Measurements from ENCODE around the gene CFAP65. TPM values are rescaled to one million over a fixed set of nuclear protein-coding genes. Genes with fewer than 3 reads are reported as not detected.

Gene CFAP65
- total RNA-seq, 4 donors from 2014 or later = not detected

GRCh38 chr2:219062081-219062480, 20.8 kb upstream of the CFAP65 start:
- ATAC-seq = no peak
- Histone ChIP-seq H3K27me3 (peaks cover 69% of the 10 kb centered on the region), H3K4me3 (no peak overlapping the region), H3K9me3 (no peaks in the 10 kb centered on the region), H3K27ac (no peak overlapping the region), H3K36me3 (no peaks in the 10 kb centered on the region), H3K4me1 (peaks cover 0 to 44% (median 38%) of the 10 kb centered on the region in 3 donors)
- WGBS, 2 donors (ENCODE audit: low coverage in 1 of 2) = 66 to 72% methylated on average over 5 to 6 of the region's 6 CpGs
- no peak for TF ChIP-seq EP300 (IDR thresholded peaks at IDR 0.05)
- TF ChIP-seq, protein P1, sequence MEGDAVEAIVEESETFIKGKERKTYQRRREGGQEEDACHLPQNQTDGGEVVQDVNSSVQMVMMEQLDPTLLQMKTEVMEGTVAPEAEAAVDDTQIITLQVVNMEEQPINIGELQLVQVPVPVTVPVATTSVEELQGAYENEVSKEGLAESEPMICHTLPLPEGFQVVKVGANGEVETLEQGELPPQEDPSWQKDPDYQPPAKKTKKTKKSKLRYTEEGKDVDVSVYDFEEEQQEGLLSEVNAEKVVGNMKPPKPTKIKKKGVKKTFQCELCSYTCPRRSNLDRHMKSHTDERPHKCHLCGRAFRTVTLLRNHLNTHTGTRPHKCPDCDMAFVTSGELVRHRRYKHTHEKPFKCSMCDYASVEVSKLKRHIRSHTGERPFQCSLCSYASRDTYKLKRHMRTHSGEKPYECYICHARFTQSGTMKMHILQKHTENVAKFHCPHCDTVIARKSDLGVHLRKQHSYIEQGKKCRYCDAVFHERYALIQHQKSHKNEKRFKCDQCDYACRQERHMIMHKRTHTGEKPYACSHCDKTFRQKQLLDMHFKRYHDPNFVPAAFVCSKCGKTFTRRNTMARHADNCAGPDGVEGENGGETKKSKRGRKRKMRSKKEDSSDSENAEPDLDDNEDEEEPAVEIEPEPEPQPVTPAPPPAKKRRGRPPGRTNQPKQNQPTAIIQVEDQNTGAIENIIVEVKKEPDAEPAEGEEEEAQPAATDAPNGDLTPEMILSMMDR (IDR thresholded peaks at IDR 0.05) = no peak
- TF ChIP-seq POLR2A (IDR thresholded peaks at IDR 0.05) = no peak

GRCh38 chr2:219060821-219061791, 19.8 kb upstream of the CFAP65 start, which contains the start of gene IHH:
TSS of gene IHH (minus strand) at chr2:219060921. CDS start at chr2:219060467, 454 bp downstream.
- Histone ChIP-seq H3K4me3 (peak within 1 kb of the TSS in 1 of 2 donors; percentile 39), H3K27me3 (peaks cover 78% of the 10 kb centered on the region), H3K4me1 (peaks cover 0 to 44% (median 38%) of the 10 kb centered on the region in 3 donors), H3K9me3 (no peaks in the 10 kb centered on the region), H3K36me3 (no peaks in the 10 kb centered on the region), H3K27ac (no peak within 1 kb of the TSS)
- no peak for ATAC-seq
- 6 to 14% methylated on average over 5 of the region's 76 CpGs for WGBS, 2 donors (ENCODE audit: low coverage in 1 of 2)
- TF ChIP-seq EP300 (IDR thresholded peaks at IDR 0.05) (no peak), POLR2A (IDR thresholded peaks at IDR 0.05) (no peak), POLR2AphosphoS5 (IDR thresholded peaks at IDR 0.05) (no peak)
- TF ChIP-seq, protein P1 (IDR thresholded peaks at IDR 0.05) = no peak

DNA sequence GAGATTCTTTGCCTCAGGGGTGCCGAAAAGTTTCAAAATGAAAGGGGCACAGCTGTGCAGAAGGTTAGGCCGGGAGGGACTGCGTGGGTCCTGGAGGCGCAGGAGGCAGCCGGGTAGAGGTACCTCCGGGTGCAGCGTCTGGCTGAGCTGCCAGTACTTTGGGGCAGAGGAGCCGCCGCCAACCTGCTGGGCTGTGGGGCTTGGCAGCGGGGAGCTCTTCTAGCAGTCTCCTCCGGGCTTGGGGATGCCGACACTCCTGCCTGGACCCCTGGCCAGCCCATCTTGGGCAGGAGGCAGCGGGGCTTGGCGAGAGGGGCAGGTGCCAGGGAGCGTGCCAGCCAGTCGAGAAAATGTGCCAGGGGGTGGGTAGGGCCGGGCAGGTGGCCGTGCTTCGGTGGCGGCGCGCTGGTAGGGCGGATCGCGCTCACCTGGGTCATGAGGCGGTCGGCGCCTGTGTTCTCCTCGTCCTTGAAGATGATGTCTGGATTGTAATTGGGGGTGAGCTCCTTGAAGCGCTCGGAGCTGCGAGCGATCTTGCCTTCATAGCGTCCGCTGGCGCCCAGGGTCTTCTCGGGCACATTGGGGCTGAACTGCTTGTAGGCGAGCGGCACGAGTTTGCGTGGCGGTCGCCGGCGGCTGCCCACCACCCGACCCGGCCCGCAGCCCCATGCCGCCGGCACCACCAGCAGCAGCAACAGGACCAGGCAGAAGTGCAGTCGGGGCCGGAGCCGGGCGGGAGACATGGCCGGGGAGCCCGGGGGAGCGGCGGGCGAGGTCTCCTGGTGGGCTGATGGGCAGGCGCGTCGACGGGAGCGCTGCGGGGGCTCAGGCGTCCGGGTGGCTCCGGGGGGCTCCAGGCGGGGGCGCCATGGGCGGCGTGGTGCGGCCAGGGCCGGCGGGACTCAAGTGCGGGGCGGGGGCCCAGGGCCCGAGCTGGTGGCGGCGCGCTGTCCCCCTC, 18.7 kb upstream of the CFAP65 start:
- Histone ChIP-seq H3K27ac (no peak overlapping the region), H3K9me3 (no peaks in the 10 kb centered on the region), H3K4me1 (peaks cover 0 to 44% (median 38%) of the 10 kb centered on the region in 3 donors), H3K4me3 (peak overlapping the region in 1 of 2 donors; percentile 39), H3K36me3 (no peaks in the 10 kb centered on the region), H3K27me3 (peaks cover 89% of the 10 kb centered on the region)
- no peak for ATAC-seq
- TF ChIP-seq, protein P1 (IDR thresholded peaks at IDR 0.05) = no peak
- no peak for TF ChIP-seq EP300 (IDR thresholded peaks at IDR 0.05)
- WGBS, 2 donors (ENCODE audit: low coverage in 1 of 2) = no CpG with 5 or more reads among the region's 81 CpGs

- TF ChIP-seq POLR2AphosphoS5 (IDR thresholded peaks at IDR 0.05) (no peak), POLR2A (IDR thresholded peaks at IDR 0.05) (no peak), EP300 (IDR thresholded peaks at IDR 0.05) (no peak)
- TF ChIP-seq, protein P1 (IDR thresholded peaks at IDR 0.05) = no peak
- Histone ChIP-seq H3K27me3 (peaks cover 96% of the 10 kb centered on the region), H3K9me3 (no peaks in the 10 kb centered on the region), H3K27ac (no peak overlapping the region), H3K36me3 (no peaks in the 10 kb centered on the region), H3K4me3 (peak overlapping the region in 1 of 2 donors; percentile 8), H3K4me1 (peaks cover 0 to 44% (median 38%) of the 10 kb centered on the region in 3 donors)
- WGBS, 2 donors (ENCODE audit: low coverage in 1 of 2) = no CpG with 5 or more reads among the region's 17 CpGs
- ATAC-seq = no peak
Observed at GRCh38 chr2:219059375-219059724, 18.0 kb upstream of the CFAP65 start.

Data from gastroesophageal sphincter (tissue), 4 donors.